PC-3 (cell line): ENCODE measurements around the gene CDH13.

Experiments used
- EZH2 ChIP-seq: fragments of 300-600 bp; sonication (generic); IDR thresholded peaks from one replicate; pipeline ENCODE4 v1.6.1; 2017; ENCODE audit warnings: antibody characterized with exemption, mild to moderate bottlenecking, low read length; ENCODE audit not compliant: unreplicated experiment
- EZH2phosphoT487 ChIP-seq: fragments of 300-600 bp; sonication (generic); IDR thresholded peaks from 2 replicates; pipeline ENCODE4 v1.6.1; 2018; ENCODE audit warnings: mild to moderate bottlenecking, antibody characterized with exemption, low read length, borderline replicate concordance
- TF ChIP-seq, protein P1 (sequence below): fragments of 300-600 bp; sonication (generic); conservative IDR thresholded peaks from 2 replicates; pipeline ENCODE4 v1.5.1; 2017; ENCODE audit warnings: antibody characterized with exemption, low read depth, mild to moderate bottlenecking, low read length

DNA sequence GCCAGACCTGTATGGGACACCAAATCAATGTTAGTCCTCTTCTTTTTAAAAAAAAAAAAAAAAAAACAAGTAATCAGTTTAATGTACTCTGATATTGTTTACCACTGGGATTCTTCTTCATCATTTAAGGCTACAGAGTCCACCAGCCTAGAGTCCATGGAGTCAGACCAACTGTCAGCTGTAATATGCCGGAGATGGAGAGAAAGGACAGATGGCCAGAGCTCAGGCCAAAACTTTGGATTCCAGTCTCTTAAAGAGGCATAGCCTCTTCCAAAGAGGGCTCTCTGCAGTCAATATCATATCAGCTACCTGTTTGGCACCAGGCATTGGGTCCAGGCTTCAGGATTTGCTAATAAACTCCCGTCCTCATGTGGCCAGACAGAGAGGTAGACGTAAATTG is 711.4 kb downstream of the CDH13 start:
- TF ChIP-seq EZH2phosphoT487 (no peak), EZH2 (no peak)
- TF ChIP-seq, protein P1, sequence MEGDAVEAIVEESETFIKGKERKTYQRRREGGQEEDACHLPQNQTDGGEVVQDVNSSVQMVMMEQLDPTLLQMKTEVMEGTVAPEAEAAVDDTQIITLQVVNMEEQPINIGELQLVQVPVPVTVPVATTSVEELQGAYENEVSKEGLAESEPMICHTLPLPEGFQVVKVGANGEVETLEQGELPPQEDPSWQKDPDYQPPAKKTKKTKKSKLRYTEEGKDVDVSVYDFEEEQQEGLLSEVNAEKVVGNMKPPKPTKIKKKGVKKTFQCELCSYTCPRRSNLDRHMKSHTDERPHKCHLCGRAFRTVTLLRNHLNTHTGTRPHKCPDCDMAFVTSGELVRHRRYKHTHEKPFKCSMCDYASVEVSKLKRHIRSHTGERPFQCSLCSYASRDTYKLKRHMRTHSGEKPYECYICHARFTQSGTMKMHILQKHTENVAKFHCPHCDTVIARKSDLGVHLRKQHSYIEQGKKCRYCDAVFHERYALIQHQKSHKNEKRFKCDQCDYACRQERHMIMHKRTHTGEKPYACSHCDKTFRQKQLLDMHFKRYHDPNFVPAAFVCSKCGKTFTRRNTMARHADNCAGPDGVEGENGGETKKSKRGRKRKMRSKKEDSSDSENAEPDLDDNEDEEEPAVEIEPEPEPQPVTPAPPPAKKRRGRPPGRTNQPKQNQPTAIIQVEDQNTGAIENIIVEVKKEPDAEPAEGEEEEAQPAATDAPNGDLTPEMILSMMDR = no peak
